HepG2 (cell line): Measurements from ENCODE around the gene ST8SIA4. TPM values are rescaled to one million over a fixed set of nuclear protein-coding genes. Genes with fewer than 3 reads are reported as not detected.

Experiments used
- ATAC-seq: fragments of 200-7000 bp; cut with Tn5 transposase; 3 replicates; pipeline ENCODE4 v1.9.1; 2020; ENCODE audit warnings: mild to moderate bottlenecking, moderate library complexity
- BruUV-seq: library from RNA; stranded (reverse); fragments of 400-500 nt; replicated peaks from 2 replicates; lab custom pipeline; 2021; lab: Mats Ljungman, UMichigan
- CTCF ChIA-PET: fragments of 300-600 bp; formaldehyde crosslinking; extraction: SDS; loops from one replicate; lab custom pipeline; 2021; ENCODE audit warnings: low total read pairs, inconsistent platforms, low intra/inter-chr PET ratio; lab: Yijun Ruan, JAX
- POLR2A ChIA-PET: fragments of 350-600 bp; sonication (Branson Sonifier 250); formaldehyde crosslinking; loops from one replicate; lab custom pipeline; 2020; ENCODE audit warnings: antibody characterized with exemption, inconsistent platforms; lab: Yijun Ruan, JAX
- DNase-seq: peaks from one replicate; pipeline ENCODE4 v3.0.0-alpha.2; 2015; ENCODE audit warnings: low spot score
- FAIRE-seq: peaks from 3 replicates; lab custom pipeline; 2011; peaks lifted over from hg19 to GRCh38; lab: Jason Lieb, UNC
- H2AFZ ChIP-seq: one replicate; pipeline ENCODE4 v1.6.1; 2011; ENCODE audit warnings: low read length, inconsistent platforms
- H3K27ac ChIP-seq: fragments of 300-600 bp; 3 replicates; pipeline ENCODE4 v1.8.0; 2011; ENCODE audit warnings: mixed run types, mild to moderate bottlenecking, mixed read lengths, low read length, inconsistent platforms; ENCODE audit not compliant: insufficient read depth; ENCODE audit errors: extremely low read length
- H3K27me3 ChIP-seq, 2 experiments: fragments of 200-600 bp in 1 of 2; 2 replicates in 1 of 2; 3 replicates in 1 of 2; pipeline versions ENCODE4 v1.6.0 to v1.8.0; 2011; ENCODE audit warnings: low read length in 2 of 2, mild to moderate bottlenecking in 2 of 2, moderate library complexity in 2 of 2, inconsistent platforms in 1 of 2; ENCODE audit not compliant: insufficient read depth in 2 of 2, control insufficient read depth in 1 of 2
- H3K36me3 ChIP-seq, 2 experiments: fragments of 200-600 bp in 1 of 2; replicated peaks in 1 of 2; 2 replicates in 1 of 2; 3 replicates in 1 of 2; pipeline versions ENCODE4 v1.5.1 to v1.8.0; 2011; ENCODE audit warnings: low read length in 2 of 2, inconsistent platforms in 1 of 2; ENCODE audit not compliant: insufficient read depth in 2 of 2, control insufficient read depth in 1 of 2
- H3K4me1 ChIP-seq: 2 replicates; pipeline ENCODE4 v1.5.1; 2012; ENCODE audit warnings: low read length, inconsistent platforms; ENCODE audit not compliant: insufficient read depth
- H3K4me2 ChIP-seq: 2 replicates; pipeline ENCODE4 v1.6.0; 2011; ENCODE audit warnings: low read depth, low read length, inconsistent platforms
- H3K4me3 ChIP-seq, 3 experiments: fragments of 200-600 bp in 1 of 3; sonication (generic), shearing (Covaris generic) in 1 of 3; replicated peaks in 1 of 3; 2 replicates each; pipeline ENCODE4 v1.5.1; 2011 to 2016; ENCODE audit warnings: low read length in 3 of 3, inconsistent platforms in 2 of 3, low read depth in 2 of 3, mild to moderate bottlenecking in 2 of 3, control low read depth in 1 of 3, mixed read lengths in 1 of 3; ENCODE audit not compliant: insufficient read depth in 1 of 3
- H3K79me2 ChIP-seq: one replicate; pipeline ENCODE4 v1.6.1; 2011; ENCODE audit warnings: low read length, inconsistent platforms; ENCODE audit not compliant: insufficient read depth
- H3K9ac ChIP-seq: 2 replicates; pipeline ENCODE4 v1.6.0; 2011; ENCODE audit warnings: mild to moderate bottlenecking, low read depth, low read length, inconsistent platforms; ENCODE audit not compliant: insufficient read depth
- H3K9me3 ChIP-seq: 2 replicates; pipeline ENCODE4 v1.5.1; 2012; ENCODE audit warnings: mild to moderate bottlenecking, low read length
- H4K20me1 ChIP-seq: 2 replicates; pipeline ENCODE4 v1.6.0; 2011; ENCODE audit warnings: inconsistent platforms, mild to moderate bottlenecking, low read length, moderate library complexity; ENCODE audit not compliant: insufficient read depth
- HCFC1 ChIP-seq: fragments of 150-350 bp; IDR thresholded peaks from 2 replicates; pipeline ENCODE4 v1.6.1; 2014; ENCODE audit warnings: low read depth, low read length
- IRF1 ChIP-seq: sonication (generic); formaldehyde crosslinking; IDR thresholded peaks from 2 replicates; pipeline ENCODE4 v1.4.0; 2020; ENCODE audit warnings: low read depth, mild to moderate bottlenecking, missing genetic modification reagents
- POGZ ChIP-seq: sonication (generic); formaldehyde crosslinking; IDR thresholded peaks from 2 replicates; pipeline ENCODE4 v1.4.0; 2020; ENCODE audit warnings: mild to moderate bottlenecking, missing genetic modification reagents
- PRPF4 ChIP-seq: fragments of 200-400 bp; formaldehyde crosslinking; IDR thresholded peaks from 2 replicates; pipeline ENCODE4 v1.6.1; 2016; ENCODE audit warnings: low read length, low read depth; ENCODE audit not compliant: poor library complexity, severe bottlenecking
- ZFP91 ChIP-seq: sonication (generic); formaldehyde crosslinking; IDR thresholded peaks from 2 replicates; pipeline ENCODE4 v1.9.0; 2022; ENCODE audit warnings: missing genetic modification reagents, mild to moderate bottlenecking, borderline replicate concordance
- ZFYVE20 ChIP-seq: sonication (generic); formaldehyde crosslinking; IDR thresholded peaks from 2 replicates; pipeline ENCODE4 v1.8.0; 2023; ENCODE audit warnings: low read depth, mild to moderate bottlenecking, moderate library complexity, missing genetic modification reagents, borderline replicate concordance
- ZNF24 ChIP-seq: fragments of 450-650 bp; IDR thresholded peaks from 2 replicates; pipeline ENCODE4 v1.6.1; 2017; ENCODE audit warnings: antibody characterized with exemption, mild to moderate bottlenecking
- ZNF713 ChIP-seq: sonication (generic); formaldehyde crosslinking; IDR thresholded peaks from 2 replicates; pipeline ENCODE4 v1.4.0; 2020; ENCODE audit warnings: mild to moderate bottlenecking, missing genetic modification reagents
- WGBS: methylation state at CpG from one replicate; pipeline ENCODE4 v1.1.6; 2017; ENCODE audit warnings: low lambda C conversion rate; 5-methylcytosine and 5-hydroxymethylcytosine counted together
- in situ Hi-C: cut with HindIII; loops from 2 replicates; pipeline ENCODE4 v1.10.0; 2017; ENCODE audit warnings: low pct_unique_long_range_greater_than_20kb; ENCODE audit not compliant: extremely low pct_ligation_motif_present
- intact Hi-C: fragments of 100-400 bp; cut with micrococcal nuclease; formaldehyde crosslinking; loops from one replicate; pipeline ENCODE4 v1.10.0; 2022; ENCODE audit not compliant: unreplicated experiment
- polyA plus RNA-seq, 8 experiments: library from polyadenylated mRNA; depleted of rRNA in 3 of 8; stranded (reverse) in 7 of 8; unstranded in 1 of 8; fragments of >200 nt; fragmentation: Illumina TruSeq in 4 of 8; extraction: Trizol in 4 of 8; gene quantifications; 2 replicates each; pipeline versions ENCODE4 v1.2.1 to v1.2.3, GENCODE V29; 2011 to 2016; ENCODE audit warnings: low read depth in 4 of 8, missing spikeins in 1 of 8, mixed read lengths in 1 of 8; ENCODE audit not compliant: insufficient read depth in 1 of 8
- total RNA-seq, 5 experiments: library from RNA; depleted of rRNA; stranded (reverse); fragments of >200 nt; fragmentation: Illumina TruSeq; extraction: Trizol; gene quantifications; 2 replicates each; pipeline ENCODE4 v1.2.3, GENCODE V29; 2016; ENCODE audit warnings: low read depth in 1 of 5

Gene ST8SIA4
- total and polyA plus RNA-seq, 2 of the 13 experiments (the other 11 are each of a cell fraction or from before 2014, with no cell fraction given): not detected

GRCh38 chr5:100828898-100829356, 74.2 kb downstream of the ST8SIA4 start:
- H2AFZ ChIP-seq: no peak overlapping the region
- DNase-seq: no peak
- POLR2A ChIA-PET: no interaction called here

More at GRCh38 chr5:100828898-100829356, 74.2 kb downstream of the ST8SIA4 start:
- in situ Hi-C loops: no loop called here
- H3K9me3 ChIP-seq: no peaks in the 10 kb centered on the region
- intact Hi-C loops: no loop called here
- 23% methylated on average over 9 of the region's 9 CpGs for WGBS
- no TSS peak for BruUV-seq
- H3K4me1 ChIP-seq: no peaks in the 10 kb centered on the region
- H4K20me1 ChIP-seq: no peaks in the 10 kb centered on the region
- no peaks in the 10 kb centered on the region for H3K27me3 ChIP-seq
- no peak overlapping the region for H3K4me2 ChIP-seq
- no peak overlapping the region for H3K9ac ChIP-seq
- H3K36me3 ChIP-seq: no peaks in the 10 kb centered on the region
- FAIRE-seq (no peak), ATAC-seq (no peak)
- H3K79me2 ChIP-seq: no peaks in the 10 kb centered on the region
- no peak overlapping the region for H3K4me3 ChIP-seq
- no peak for TF ChIP-seq ZNF24
- TF ChIP-seq ZFP91 (CRISPR knock-in tag): no peak
- no peak for TF ChIP-seq ZFYVE20
- no peak for TF ChIP-seq POGZ
- no peak for TF ChIP-seq HCFC1
- no peak for TF ChIP-seq ZNF713
- no peak for TF ChIP-seq PRPF4
- no peak for TF ChIP-seq IRF1 (CRISPR knock-in tag)
- CTCF ChIA-PET: no interaction called here
- H3K27ac ChIP-seq: no peak overlapping the region
